AG20443 (cell line): ENCODE results near the gene TM9SF4.
"Not testable (repeated sequence)": the region's sequence is repeated elsewhere in the genome, so short reads cannot be mapped to it uniquely, and the experiment has no call there.

Experiments used
- DNase-seq: peaks from one replicate; pipeline ENCODE4 v3.0.0; 2012; ENCODE audit warnings: low spot score, mixed read lengths

The TM9SF4 gene

GRCh38 chr20:32158351-32158750 is 48.8 kb downstream of the TM9SF4 start:
- DNase-seq, result no peak

- no peak for DNase-seq
Measured at GRCh38 chr20:32158943-32159660, 49.6 kb downstream of the TM9SF4 start.

- no peak for DNase-seq
Measured at GRCh38 chr20:32159766-32160221, 50.3 kb downstream of the TM9SF4 start.

GRCh38 chr20:32160341-32160740 is 50.8 kb downstream of the TM9SF4 start:
- DNase-seq, result no peak

GRCh38 chr20:32162351-32162750 is 52.8 kb downstream of the TM9SF4 start:
- no peak for DNase-seq

- DNase-seq, result no peak
Measured at GRCh38 chr20:32163951-32164350, 54.4 kb downstream of the TM9SF4 start.

GRCh38 chr20:32164984-32165735 is 55.6 kb downstream of the TM9SF4 start:
- DNase-seq, result no peak

GRCh38 chr20:32165836-32166545 is 56.5 kb downstream of the TM9SF4 start:
- no peak for DNase-seq

- no peak for DNase-seq
Measured at GRCh38 chr20:32167552-32167951, 58.0 kb downstream of the TM9SF4 start.

GRCh38 chr20:32168184-32168910 is 58.8 kb downstream of the TM9SF4 start:
- DNase-seq, result no peak

- not testable (repeated sequence) for DNase-seq
Measured at GRCh38 chr20:32177696-32178095, 68.2 kb downstream of the TM9SF4 start.

- no peak for DNase-seq
Measured at GRCh38 chr20:32179515-32179914, 70.0 kb downstream of the TM9SF4 start.

GRCh38 chr20:32179934-32180333 is 70.4 kb downstream of the TM9SF4 start:
- DNase-seq, result no peak

GRCh38 chr20:32181606-32182005 is 72.1 kb downstream of the TM9SF4 start:
- DNase-seq, result no peak

GRCh38 chr20:32183947-32184635 is 74.6 kb downstream of the TM9SF4 start:
- no peak for DNase-seq

GRCh38 chr20:32184961-32185603 is 75.6 kb downstream of the TM9SF4 start:
- no peak for DNase-seq

- no peak for DNase-seq
Measured at GRCh38 chr20:32186506-32186905, 77.0 kb downstream of the TM9SF4 start.

- no peak for DNase-seq
Measured at GRCh38 chr20:32188376-32189122, 79.0 kb downstream of the TM9SF4 start.

GRCh38 chr20:32189123-32189410 is 79.6 kb downstream of the TM9SF4 start:
- DNase-seq, result no peak
